Caco-2 (cell line): ENCODE data around the gene DCXR. TPM values are rescaled to one million over a fixed set of nuclear protein-coding genes. Genes with fewer than 3 reads are reported as not detected.
A peak's percentile ranks its signal among the peaks of the same experiment; 100 is the strongest.

Source experiments
- BruUV-seq: library from RNA; stranded (reverse); fragments of 400-500 nt; replicated peaks from 2 replicates; lab custom pipeline; 2021; lab: Mats Ljungman, UMichigan
- CTCF ChIA-PET: fragments of 300-600 bp; sonication (Branson Sonifier 250); formaldehyde crosslinking; loops from one replicate; lab custom pipeline; 2022; ENCODE audit warnings: antibody characterized with exemption; lab: Charles Lee
- POLR2A ChIA-PET: fragments of 300-600 bp; sonication (Branson Sonifier 250); formaldehyde crosslinking; loops from one replicate; lab custom pipeline; 2022; ENCODE audit warnings: antibody characterized with exemption; lab: Charles Lee
- DNase-seq, 2 experiments: peaks; one replicate each; pipeline versions ENCODE4 v3.0.0 to v3.0.0-alpha.2; 2020 to 2022
- H3K27me3 ChIP-seq: replicated peaks from 2 replicates; pipeline ENCODE4 v1.6.0; 2011; ENCODE audit warnings: low read length; ENCODE audit not compliant: control insufficient read depth, insufficient read depth
- H3K36me3 ChIP-seq: 2 replicates; pipeline ENCODE4 v1.5.1; 2011; ENCODE audit warnings: low read length; ENCODE audit not compliant: control insufficient read depth, insufficient read depth
- H3K4me1 ChIP-seq: fragments of 250-450 bp; sonication (Bioruptor Pico); 2 replicates; pipeline ENCODE4 v1.5.1; 2020; ENCODE audit warnings: mild to moderate bottlenecking
- H3K4me3 ChIP-seq: 2 replicates; pipeline ENCODE4 v1.5.1; 2011; ENCODE audit warnings: low read depth, mild to moderate bottlenecking, control low read depth, low read length
- H3K9me3 ChIP-seq: fragments of 250-450 bp; sonication (Bioruptor Pico); 2 replicates; pipeline ENCODE4 v1.5.1; 2020; ENCODE audit warnings: mild to moderate bottlenecking, moderate library complexity
- H3K27ac Mint-ChIP-seq: one replicate; pipeline ENCODE4 v1.8.0; 2022; ENCODE audit warnings: mixed read lengths; ENCODE audit not compliant: unreplicated experiment
- H3K27me3 Mint-ChIP-seq: one replicate; pipeline ENCODE4 v1.8.0; 2022; ENCODE audit warnings: mixed read lengths; ENCODE audit not compliant: insufficient read depth, unreplicated experiment
- H3K36me3 Mint-ChIP-seq: one replicate; pipeline ENCODE4 v1.8.0; 2022; ENCODE audit warnings: mild to moderate bottlenecking, mixed read lengths; ENCODE audit not compliant: insufficient read depth, unreplicated experiment
- H3K4me1 Mint-ChIP-seq: one replicate; pipeline ENCODE4 v1.8.0; 2022; ENCODE audit warnings: low read depth, mixed read lengths; ENCODE audit not compliant: unreplicated experiment
- H3K4me3 Mint-ChIP-seq: one replicate; pipeline ENCODE4 v1.8.0; 2022; ENCODE audit warnings: mild to moderate bottlenecking, moderate library complexity, mixed read lengths; ENCODE audit not compliant: unreplicated experiment
- H3K9me3 Mint-ChIP-seq: one replicate; pipeline ENCODE4 v1.8.0; 2022; ENCODE audit warnings: mixed read lengths; ENCODE audit not compliant: unreplicated experiment
- CTCF ChIP-seq, 2 experiments: fragments of 200-600 bp in 1 of 2; IDR thresholded peaks; 1 replicate in 1 of 2; 2 replicates in 1 of 2; pipeline versions ENCODE4 v1.5.1 to v1.8.0; 2011 to 2022; ENCODE audit warnings: antibody characterized with exemption in 1 of 2, control low read depth in 1 of 2, inconsistent platforms in 1 of 2, low read depth in 1 of 2, low read length in 1 of 2, mild to moderate bottlenecking in 1 of 2, moderate library complexity in 1 of 2; ENCODE audit not compliant: insufficient read depth in 1 of 2, severe bottlenecking in 1 of 2, unreplicated experiment in 1 of 2
- intact Hi-C: fragments of 100-400 bp; cut with micrococcal nuclease; formaldehyde crosslinking; loops from one replicate; pipeline ENCODE4 v1.10.0; 2022; ENCODE audit not compliant: unreplicated experiment
- total RNA-seq: library from RNA; stranded (reverse); gene quantifications from 2 replicates; pipeline ENCODE4 v1.2.3, GENCODE V29; 2022

DCXR gene
- total RNA-seq, 1 experiment from 2014 or later = 197 TPM

GRCh38 chr17:82022310-82022980 lies 15.1 kb downstream of the DCXR start, which contains the start of gene CENPX:
TSS of gene CENPX (minus strand) at chr17:82022878. CDS start at chr17:82022861, 17 bp downstream.
- intact Hi-C loops = loop anchor here (5.0 kb wide), 2 partner anchors 95 to 150 kb away; partner anchors contain the start of genes ARHGDIA and MAFG
- H3K4me1 Mint-ChIP-seq = peaks cover 6% of the 10 kb centered on the region
- Histone ChIP-seq H3K27me3 (no peaks in the 10 kb centered on the region), H3K9me3 (no peaks in the 10 kb centered on the region), H3K4me3 (peak within 1 kb of the TSS; percentile 85), H3K4me1 (peaks cover 15% of the 10 kb centered on the region), H3K36me3 (no peaks in the 10 kb centered on the region; the same call in none of the 2 replicates)
- H3K36me3 Mint-ChIP-seq = peaks cover 64% of the 10 kb centered on the region
- no peaks in the 10 kb centered on the region for H3K27me3 Mint-ChIP-seq
- H3K27ac Mint-ChIP-seq = peak within 1 kb of the TSS; percentile 59
- CTCF ChIA-PET = interaction anchor here (0.7 to 5.0 kb wide), 13 partner anchors 8 to 183 kb away, joined by 3 to 92 read pairs (median 6); partner anchors contain the start of genes DCXR, NOTUM and RAC3
- no peak for DNase-seq
- peak within 1 kb of the TSS; percentile 83 for H3K4me3 Mint-ChIP-seq
- no peak for TF ChIP-seq CTCF (IDR thresholded peaks at IDR 0.05; ENCODE audit: insufficient read depth in 1 of 2, low read depth in 1 of 2, low read length in 1 of 2, severe bottlenecking in 1 of 2, unreplicated experiment in 1 of 2)
- POLR2A ChIA-PET = interaction anchor here (0.6 to 2.9 kb wide), 12 partner anchors 9 to 96 kb away, joined by 3 to 51 read pairs (median 8); partner anchors contain the start of genes DCXR, FASN, GPS1 and MAFG
- H3K9me3 Mint-ChIP-seq = no peaks in the 10 kb centered on the region
- BruUV-seq = TSS peak; percentile 51

DNA sequence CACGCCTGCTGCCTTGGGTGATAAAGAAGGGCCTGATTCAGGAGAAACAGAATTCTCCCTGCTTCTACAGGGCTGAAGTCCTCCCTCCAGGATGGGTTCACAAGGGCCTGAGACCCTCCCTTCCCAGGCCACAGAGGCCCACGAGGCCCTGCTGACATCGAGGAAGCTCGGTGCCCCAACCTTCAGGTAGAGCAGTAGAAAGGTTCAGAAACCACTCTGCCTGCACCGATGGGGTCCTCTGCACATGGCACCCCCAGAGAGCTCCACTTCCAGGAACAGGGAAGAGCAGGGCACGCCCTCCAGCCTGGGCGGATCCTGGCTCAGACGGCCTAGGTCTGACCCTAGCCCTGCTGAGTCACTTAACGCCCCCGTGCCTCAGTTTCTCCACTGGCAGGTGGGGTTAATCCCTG lies 15.6 kb downstream of the DCXR start:
- CTCF ChIA-PET = interaction anchor here (0.6 to 5.0 kb wide), 6 partner anchors 9 to 533 kb away, joined by 4 to 92 read pairs (median 24); partner anchors contain the start of genes DCXR, NOTUM and RAC3
- POLR2A ChIA-PET = interaction anchor here (1.7 to 2.9 kb wide), 4 partner anchors 10 to 76 kb away, joined by 7 to 51 read pairs (median 12); partner anchors contain the start of genes DCXR, FASN and RAC3
- Histone ChIP-seq H3K36me3 (no peaks in the 10 kb centered on the region; the same call in none of the 2 replicates), H3K27me3 (no peaks in the 10 kb centered on the region), H3K4me3 (peak overlapping the region; percentile 85), H3K9me3 (no peaks in the 10 kb centered on the region), H3K4me1 (peaks cover 15% of the 10 kb centered on the region)
- no peaks in the 10 kb centered on the region for H3K27me3 Mint-ChIP-seq
- peaks cover 6% of the 10 kb centered on the region for H3K4me1 Mint-ChIP-seq
- intact Hi-C loops = loop anchor here (1.0 to 5.0 kb wide), 3 partner anchors 61 to 150 kb away; partner anchors contain the start of genes ARHGDIA, MAFG and NOTUM
- H3K4me3 Mint-ChIP-seq = peak overlapping the region; percentile 83
- BruUV-seq = no TSS peak
- H3K9me3 Mint-ChIP-seq = no peaks in the 10 kb centered on the region
- peaks cover 65% of the 10 kb centered on the region for H3K36me3 Mint-ChIP-seq
- no peak for DNase-seq
- peak overlapping the region; percentile 59 for H3K27ac Mint-ChIP-seq
- TF ChIP-seq CTCF (IDR thresholded peaks at IDR 0.05; ENCODE audit: insufficient read depth in 1 of 2, low read depth in 1 of 2, low read length in 1 of 2, severe bottlenecking in 1 of 2, unreplicated experiment in 1 of 2) = no peak
